Measurements from ENCODE around the gene IRAK4.

The IRAK4 gene

DNA sequence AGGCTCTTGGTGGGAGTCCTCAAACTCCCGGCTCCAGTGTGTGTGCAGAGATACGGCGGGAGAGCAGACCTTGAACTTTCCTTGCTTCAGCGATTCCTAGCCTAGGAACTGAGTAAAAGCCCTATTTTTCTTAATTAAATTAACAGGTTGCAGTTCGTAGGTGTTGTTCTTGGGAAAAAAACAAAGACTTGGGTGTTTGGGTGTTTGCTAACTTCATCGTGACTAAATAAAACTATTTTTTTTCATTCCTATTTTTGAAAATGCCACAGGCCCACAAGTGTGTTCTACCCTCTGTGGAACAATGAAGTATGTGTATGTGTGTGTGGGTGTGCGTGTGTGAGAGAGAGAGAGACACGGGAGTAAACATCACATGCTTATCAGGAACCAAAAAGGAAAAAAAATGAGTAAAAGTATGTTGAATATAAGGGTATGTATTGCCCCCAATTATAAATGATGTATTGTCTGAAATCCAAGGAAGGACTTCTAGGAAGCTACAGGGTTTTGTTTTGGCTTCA is 77.8 kb downstream of the IRAK4 start:
- Histone ChIP-seq H3K4me3 (ENCODE audit: low read depth in 1 of 2, low read length in 2 of 2) (peak overlapping the region in 1 of 2 experiments; percentile 55; a peak in 2 of 4 replicates), H3K4me2 (ENCODE audit: insufficient read depth, low read length) (peak overlapping the region; percentile 71), H3K27me3 (ENCODE audit: insufficient read depth, low read length, poor library complexity) (peaks cover 44% of the 10 kb centered on the region), H4K20me1 (ENCODE audit: insufficient read depth, low read length) (no peaks in the 10 kb centered on the region), H2AFZ (ENCODE audit: low read depth, low read length) (peak overlapping the region; percentile 44; the same call in 1 of the 2 replicates), H3K79me2 (ENCODE audit: insufficient read depth, low read length) (no peaks in the 10 kb centered on the region), H3K9ac (ENCODE audit: low read depth, low read length) (peak overlapping the region; percentile 48), H3K9me3 (ENCODE audit: insufficient read depth, low read length, severe bottlenecking) (no peaks in the 10 kb centered on the region), H3K36me3 (ENCODE audit: insufficient read depth, low read length) (no peaks in the 10 kb centered on the region), H3K4me1 (ENCODE audit: insufficient read depth, low read length) (peaks cover 13% of the 10 kb centered on the region), H3K27ac (ENCODE audit: low read length) (no peak overlapping the region)
- ATAC-seq (ENCODE audit: insufficient read depth, low read depth) (no peak), DNase-seq (no peak)
- TF ChIP-seq, protein P1, sequence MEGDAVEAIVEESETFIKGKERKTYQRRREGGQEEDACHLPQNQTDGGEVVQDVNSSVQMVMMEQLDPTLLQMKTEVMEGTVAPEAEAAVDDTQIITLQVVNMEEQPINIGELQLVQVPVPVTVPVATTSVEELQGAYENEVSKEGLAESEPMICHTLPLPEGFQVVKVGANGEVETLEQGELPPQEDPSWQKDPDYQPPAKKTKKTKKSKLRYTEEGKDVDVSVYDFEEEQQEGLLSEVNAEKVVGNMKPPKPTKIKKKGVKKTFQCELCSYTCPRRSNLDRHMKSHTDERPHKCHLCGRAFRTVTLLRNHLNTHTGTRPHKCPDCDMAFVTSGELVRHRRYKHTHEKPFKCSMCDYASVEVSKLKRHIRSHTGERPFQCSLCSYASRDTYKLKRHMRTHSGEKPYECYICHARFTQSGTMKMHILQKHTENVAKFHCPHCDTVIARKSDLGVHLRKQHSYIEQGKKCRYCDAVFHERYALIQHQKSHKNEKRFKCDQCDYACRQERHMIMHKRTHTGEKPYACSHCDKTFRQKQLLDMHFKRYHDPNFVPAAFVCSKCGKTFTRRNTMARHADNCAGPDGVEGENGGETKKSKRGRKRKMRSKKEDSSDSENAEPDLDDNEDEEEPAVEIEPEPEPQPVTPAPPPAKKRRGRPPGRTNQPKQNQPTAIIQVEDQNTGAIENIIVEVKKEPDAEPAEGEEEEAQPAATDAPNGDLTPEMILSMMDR (IDR thresholded peaks at IDR 0.05; ENCODE audit: borderline replicate concordance, extremely low read depth, low read length, poor library complexity, severe bottlenecking): no peak
- peak; percentile 69 for TF ChIP-seq EZH2 (IDR thresholded peaks at IDR 0.05; ENCODE audit: borderline replicate concordance, low read depth, low read length, severe bottlenecking)

All from DND-41 (cell line).